C4-2B (cell line): ENCODE results near the gene DENND4C.
"Not testable (repeated sequence)": the region's sequence is repeated elsewhere in the genome, so short reads cannot be mapped to it uniquely, and the experiment has no call there.

Experiments
- H3K27ac ChIP-seq: fragments of 450-650 bp; 2 replicates; pipeline ENCODE4 v1.5.1; 2017
- CTCF ChIP-seq: fragments of 450-650 bp; conservative IDR thresholded peaks from 2 replicates; pipeline ENCODE4 v1.5.1; 2017; ENCODE audit warnings: mild to moderate bottlenecking
- ZFX ChIP-seq: fragments of 450-650 bp; IDR thresholded peaks from 2 replicates; pipeline ENCODE4 v1.6.1; 2017

DENND4C gene

GRCh38 chr9:19252885-19253219 is 22.4 kb downstream of the DENND4C start:
- no peak overlapping the region for H3K27ac ChIP-seq
- no peak for TF ChIP-seq CTCF

GRCh38 chr9:19255112-19255511 is 24.6 kb downstream of the DENND4C start:
- TF ChIP-seq ZFX = no peak
- no peak for TF ChIP-seq CTCF
- H3K27ac ChIP-seq = no peak overlapping the region

- no peak for TF ChIP-seq ZFX
- no peak for TF ChIP-seq CTCF
- H3K27ac ChIP-seq = no peak overlapping the region
Observed at GRCh38 chr9:19255821-19256220, 25.3 kb downstream of the DENND4C start.

GRCh38 chr9:19259665-19260255 is 29.3 kb downstream of the DENND4C start:
- H3K27ac ChIP-seq = not testable (repeated sequence)

- not testable (repeated sequence) for H3K27ac ChIP-seq
Observed at GRCh38 chr9:19265602-19266001, 35.1 kb downstream of the DENND4C start.

- H3K27ac ChIP-seq = not testable (repeated sequence)
Observed at GRCh38 chr9:19266778-19267384, 36.4 kb downstream of the DENND4C start.

GRCh38 chr9:19269582-19269981 is 39.1 kb downstream of the DENND4C start:
- TF ChIP-seq CTCF = no peak
- TF ChIP-seq ZFX = no peak
- no peak overlapping the region for H3K27ac ChIP-seq

- H3K27ac ChIP-seq = no peak overlapping the region
- TF ChIP-seq CTCF = no peak
- no peak for TF ChIP-seq ZFX
Observed at GRCh38 chr9:19270421-19270949, 40.0 kb downstream of the DENND4C start.

- TF ChIP-seq ZFX (no peak), CTCF (no peak)
- H3K27ac ChIP-seq = no peak overlapping the region
Observed at GRCh38 chr9:19271081-19271480, 40.6 kb downstream of the DENND4C start.
